Fibroblast of mammary gland (primary cell): Measurements from ENCODE around the gene CCS.
"Not testable (repeated sequence)": the region's sequence is repeated elsewhere in the genome, so short reads cannot be mapped to it uniquely, and the experiment has no call there.

Experiments used
- DNase-seq: peaks from one replicate; pipeline ENCODE4 v3.0.0-alpha.2; 2010; ENCODE audit warnings: low read depth
- H3K4me3 ChIP-seq: 2 replicates; pipeline ENCODE4 v1.5.1; 2011; ENCODE audit warnings: low read depth, mild to moderate bottlenecking, low read length, moderate library complexity; ENCODE audit not compliant: control insufficient read depth
- TF ChIP-seq, protein P1 (sequence below): conservative IDR thresholded peaks from 2 replicates; pipeline ENCODE4 v1.5.1; 2011; ENCODE audit warnings: low read depth, low read length, inconsistent platforms; ENCODE audit not compliant: control insufficient read depth, insufficient read depth

The CCS gene, protein sequence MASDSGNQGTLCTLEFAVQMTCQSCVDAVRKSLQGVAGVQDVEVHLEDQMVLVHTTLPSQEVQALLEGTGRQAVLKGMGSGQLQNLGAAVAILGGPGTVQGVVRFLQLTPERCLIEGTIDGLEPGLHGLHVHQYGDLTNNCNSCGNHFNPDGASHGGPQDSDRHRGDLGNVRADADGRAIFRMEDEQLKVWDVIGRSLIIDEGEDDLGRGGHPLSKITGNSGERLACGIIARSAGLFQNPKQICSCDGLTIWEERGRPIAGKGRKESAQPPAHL

DNA sequence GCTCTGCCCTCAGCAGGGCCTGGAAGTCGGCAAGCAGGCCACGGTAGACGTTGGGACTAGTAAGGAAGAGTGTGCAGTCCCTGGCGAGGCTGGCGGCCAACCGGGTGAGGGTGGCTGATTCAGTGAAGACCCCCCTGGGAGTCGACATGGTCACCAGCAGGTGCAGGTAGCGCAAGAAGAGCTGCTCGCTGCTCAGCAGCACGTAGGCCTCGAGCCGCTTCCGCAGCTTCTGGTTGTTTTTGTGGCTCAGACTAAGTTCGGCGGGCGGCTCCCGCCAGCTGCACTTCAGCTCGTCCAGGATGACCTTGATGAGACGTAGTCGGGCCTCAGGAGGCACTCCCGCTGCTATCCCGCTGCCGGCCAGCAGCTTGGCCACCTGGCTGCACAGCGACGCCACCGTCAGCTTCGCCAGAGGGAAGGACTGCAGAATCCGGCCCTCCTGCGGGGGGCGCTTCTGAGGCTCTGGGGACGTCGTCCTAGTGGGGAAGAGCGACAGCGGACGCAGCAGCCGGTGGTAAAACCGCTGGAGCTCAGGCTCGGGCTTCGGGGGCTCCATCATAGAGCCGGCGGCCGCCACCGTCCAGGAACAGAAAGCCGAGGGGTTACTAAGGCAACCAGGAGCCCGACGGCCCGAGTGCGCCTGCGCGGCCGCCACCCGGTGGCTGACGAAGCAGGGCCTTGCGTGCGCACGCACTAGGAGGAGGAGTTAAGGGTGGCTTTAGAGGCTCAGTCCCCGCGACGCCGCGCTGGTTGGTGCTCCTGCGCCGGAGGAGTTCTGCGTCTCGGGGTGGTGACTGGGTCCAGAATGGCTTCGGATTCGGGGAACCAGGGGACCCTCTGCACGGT is at the start of gene CCS, which contains the start of gene CCDC87:
CCS (plus strand) TSS at position 729 of the 846 bp plus-strand sequence; CDS start at position 806, 77 bp downstream.
CCDC87 (minus strand) TSS at position 607 of the 846 bp plus-strand sequence; CDS start at position 559, 48 bp downstream.
- TF ChIP-seq, protein P1, sequence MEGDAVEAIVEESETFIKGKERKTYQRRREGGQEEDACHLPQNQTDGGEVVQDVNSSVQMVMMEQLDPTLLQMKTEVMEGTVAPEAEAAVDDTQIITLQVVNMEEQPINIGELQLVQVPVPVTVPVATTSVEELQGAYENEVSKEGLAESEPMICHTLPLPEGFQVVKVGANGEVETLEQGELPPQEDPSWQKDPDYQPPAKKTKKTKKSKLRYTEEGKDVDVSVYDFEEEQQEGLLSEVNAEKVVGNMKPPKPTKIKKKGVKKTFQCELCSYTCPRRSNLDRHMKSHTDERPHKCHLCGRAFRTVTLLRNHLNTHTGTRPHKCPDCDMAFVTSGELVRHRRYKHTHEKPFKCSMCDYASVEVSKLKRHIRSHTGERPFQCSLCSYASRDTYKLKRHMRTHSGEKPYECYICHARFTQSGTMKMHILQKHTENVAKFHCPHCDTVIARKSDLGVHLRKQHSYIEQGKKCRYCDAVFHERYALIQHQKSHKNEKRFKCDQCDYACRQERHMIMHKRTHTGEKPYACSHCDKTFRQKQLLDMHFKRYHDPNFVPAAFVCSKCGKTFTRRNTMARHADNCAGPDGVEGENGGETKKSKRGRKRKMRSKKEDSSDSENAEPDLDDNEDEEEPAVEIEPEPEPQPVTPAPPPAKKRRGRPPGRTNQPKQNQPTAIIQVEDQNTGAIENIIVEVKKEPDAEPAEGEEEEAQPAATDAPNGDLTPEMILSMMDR = peak; percentile 57
- peak; percentile 92 for DNase-seq

DNA sequence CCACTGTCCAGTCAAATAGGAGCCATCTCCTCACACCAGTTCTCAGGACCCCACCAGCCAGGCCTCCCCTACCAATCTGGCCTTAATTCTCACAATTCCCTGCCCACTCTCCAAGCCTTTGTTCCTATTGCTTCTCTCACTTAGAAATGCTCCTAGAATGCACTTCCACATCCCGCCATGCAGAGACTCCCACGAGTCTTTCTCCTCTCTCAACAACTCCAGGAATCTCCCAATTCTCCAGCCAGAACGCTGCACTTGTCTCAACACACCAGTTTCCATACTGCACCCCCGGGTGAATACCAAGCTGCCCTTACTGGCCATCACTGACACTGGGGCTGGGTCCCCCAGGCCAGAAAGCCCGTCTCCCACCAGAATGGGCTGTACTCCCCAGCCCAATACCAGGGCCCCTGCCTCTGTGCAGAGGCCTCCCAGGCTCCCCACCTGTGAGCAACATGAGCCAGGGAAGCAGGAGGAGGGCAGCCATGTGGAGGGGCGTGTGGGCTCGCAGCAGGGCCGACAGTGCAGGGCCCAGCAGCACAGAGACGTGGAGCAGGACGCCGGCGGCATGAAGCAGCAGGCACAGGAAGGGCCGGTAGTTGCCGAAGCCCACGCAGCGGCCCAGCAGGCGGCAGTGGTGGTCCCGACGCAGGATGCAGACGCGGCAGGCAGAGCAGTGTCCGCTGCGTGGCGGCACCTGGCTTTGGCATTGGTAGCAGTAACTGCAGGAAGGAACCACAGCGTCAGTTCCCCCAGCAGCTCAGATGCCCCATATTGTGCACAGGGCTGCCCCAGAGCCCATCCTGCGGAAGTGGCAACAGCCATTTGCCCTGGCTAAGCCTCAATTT is 49.5 kb upstream of the CCS start:
- H3K4me3 ChIP-seq = no peak overlapping the region
- TF ChIP-seq, protein P1 = peak; percentile 39
- DNase-seq = peak; percentile 43

More for the DNA sequence above, at the start of gene CCS, which contains the start of gene CCDC87:
- H3K4me3 ChIP-seq = peak within 1 kb of the TSS; percentile 72

DNA sequence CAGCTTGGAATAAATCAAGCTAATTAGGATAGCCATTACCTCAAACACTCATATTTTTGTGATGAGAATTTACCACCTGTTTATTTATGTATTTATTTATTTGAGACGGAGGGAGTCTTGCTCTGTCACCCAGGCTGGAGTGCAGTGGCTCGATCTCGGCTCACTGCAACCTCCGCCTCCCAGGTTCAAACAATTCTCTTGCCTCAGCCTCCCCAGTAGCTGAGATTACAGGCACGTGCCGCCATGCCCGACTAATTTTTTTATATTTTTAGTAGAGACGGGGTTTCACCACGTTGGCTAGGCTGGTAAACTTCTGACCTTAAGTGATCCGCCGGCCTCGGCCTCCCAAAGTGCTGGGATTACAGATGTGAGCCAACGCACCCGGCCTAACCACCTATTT is 48.0 kb upstream of the CCS start:
- peak overlapping the region; percentile 68 for H3K4me3 ChIP-seq
- DNase-seq = not testable (repeated sequence)

DNA sequence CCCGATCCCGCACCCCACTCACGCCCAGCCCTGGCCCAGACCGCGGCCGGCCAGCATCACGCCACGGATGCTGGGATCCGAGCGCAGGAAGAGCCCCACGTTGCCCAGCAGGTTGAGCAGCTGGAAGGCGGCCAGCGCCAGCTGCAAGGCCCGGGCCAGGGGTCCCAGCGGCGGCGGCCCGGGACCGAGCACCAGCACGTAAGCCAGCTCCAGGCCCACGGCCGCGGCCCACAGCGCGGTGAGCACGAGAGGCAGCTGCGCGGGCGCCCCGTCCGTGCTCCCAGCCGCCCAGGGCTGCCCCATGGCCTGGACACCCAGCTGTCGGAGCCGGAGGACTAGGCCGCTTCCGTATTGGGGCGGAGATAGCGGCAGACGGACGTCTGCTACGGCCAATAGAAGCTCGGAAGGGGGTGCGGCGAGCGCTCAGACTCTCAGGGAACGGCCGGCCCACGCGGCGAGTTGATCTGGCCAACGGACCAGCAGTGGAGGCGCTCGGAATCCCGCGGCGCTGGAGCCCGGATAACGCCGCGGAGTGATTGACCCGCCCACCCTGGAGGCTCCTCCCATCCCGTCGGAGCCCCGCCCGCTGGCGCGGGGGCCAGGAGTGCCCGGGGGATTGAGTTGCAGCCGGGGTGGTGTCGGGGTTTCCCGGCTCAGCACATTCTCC is 47.2 kb upstream of the CCS start, which contains the start of gene ZDHHC24:
ZDHHC24 (minus strand) TSS at position 348 of the 667 bp plus-strand sequence; CDS start at position 303, 45 bp downstream.
- H3K4me3 ChIP-seq = peak within 1 kb of the TSS; percentile 68
- DNase-seq = peak; percentile 95
- TF ChIP-seq, protein P1 = no peak

DNA sequence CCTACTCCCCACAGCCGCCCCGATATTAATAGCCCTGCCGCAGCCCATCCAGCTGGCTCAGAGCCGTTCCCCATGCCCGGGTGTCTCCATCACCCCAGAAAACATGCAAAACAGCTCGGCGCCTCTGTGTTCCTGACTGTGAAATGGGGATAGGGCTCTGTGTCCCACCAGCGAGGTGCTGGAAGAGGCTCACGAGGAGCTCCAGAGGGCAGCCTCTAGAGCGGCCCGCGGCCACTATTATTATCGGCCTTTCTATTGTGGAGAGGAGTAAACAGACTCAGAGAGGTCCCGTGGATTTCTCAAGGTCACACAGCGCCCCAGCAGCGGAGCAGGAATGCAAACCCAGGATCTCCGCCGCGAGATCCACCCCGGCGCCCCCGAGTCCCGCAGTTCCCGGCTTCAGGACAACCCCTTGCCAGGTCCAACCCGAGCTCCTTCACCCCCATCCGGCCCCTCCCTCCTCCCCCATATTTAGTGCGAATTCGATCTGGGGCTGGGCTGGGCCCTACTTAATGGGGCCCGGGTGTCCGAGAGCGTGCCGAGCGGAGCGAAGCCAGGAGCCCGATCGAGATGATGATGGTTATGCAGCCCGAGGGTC is 46.5 kb upstream of the CCS start, which contains the start of gene ACTN3:
ACTN3 (plus strand) TSS at position 536 of the 598 bp plus-strand sequence; CDS start at position 571, 35 bp downstream.
- TF ChIP-seq, protein P1 = no peak
- peak within 1 kb of the TSS; percentile 68 for H3K4me3 ChIP-seq
- DNase-seq = peak; percentile 33

DNA sequence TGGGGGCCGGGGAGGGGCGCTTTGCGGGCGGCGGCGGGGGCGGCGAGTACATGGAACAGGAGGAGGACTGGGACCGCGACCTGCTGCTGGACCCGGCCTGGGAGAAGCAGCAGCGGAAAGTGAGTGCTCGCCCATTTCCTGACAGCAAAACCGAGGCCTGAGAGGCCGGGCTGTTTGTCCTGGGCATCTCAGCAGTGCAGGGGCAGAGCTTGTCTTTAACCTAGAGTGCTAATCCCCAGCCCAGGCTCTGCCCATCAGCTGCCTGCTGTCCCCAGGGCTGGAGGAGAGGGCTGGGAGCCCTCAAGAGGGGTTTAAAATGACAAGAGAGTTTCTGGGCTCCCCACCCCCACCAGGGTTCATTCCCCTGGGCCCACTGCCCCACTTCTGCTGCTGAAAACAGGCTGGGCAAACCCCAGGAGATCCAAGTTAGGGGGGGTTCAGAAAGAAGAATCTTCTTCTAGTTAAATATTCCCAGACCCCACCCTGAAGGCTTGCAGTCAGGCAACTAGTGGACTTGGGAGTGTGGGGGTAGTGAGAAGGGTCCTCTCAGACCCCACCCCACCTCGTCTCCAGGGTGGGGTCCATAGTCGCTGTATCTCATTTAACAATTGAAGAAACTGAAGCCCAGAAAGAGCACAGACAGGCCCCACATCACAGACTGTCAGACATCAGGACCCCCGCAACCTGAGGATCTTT is 45.9 kb upstream of the CCS start:
- H3K4me3 ChIP-seq = peak overlapping the region; percentile 68
- no peak for DNase-seq
- TF ChIP-seq, protein P1 = no peak
